Measurements from ENCODE around the gene PRKCI.

GRCh38 chr3:170200987-170201386 is 21.2 kb upstream of the PRKCI start:
- no peak for TF ChIP-seq CTCF (IDR thresholded peaks at IDR 0.05)
- TF ChIP-seq POLR2A (IDR thresholded peaks at IDR 0.05) = no peak
